ENCODE results near the gene NAT14.

DNA sequence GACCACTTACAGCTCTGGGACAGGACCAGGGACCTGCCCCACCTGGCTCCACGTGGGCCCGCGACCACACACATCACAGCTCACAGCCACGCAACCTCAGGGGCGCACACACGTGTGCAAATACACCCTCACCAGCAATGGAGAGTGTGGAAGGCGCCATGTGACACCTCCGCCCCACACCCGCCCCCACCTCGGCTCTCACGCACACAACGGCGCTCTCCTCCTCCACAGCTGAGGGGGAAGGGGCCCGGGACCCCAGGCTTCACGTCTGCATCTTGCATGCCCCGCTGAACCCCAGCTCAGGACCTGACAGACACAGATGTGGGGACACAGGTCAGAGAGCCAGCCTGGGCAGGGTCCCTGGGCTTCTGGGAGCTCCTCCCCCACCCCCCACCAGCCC, 35.5 kb upstream of the NAT14 start:
- TF ChIP-seq, protein P1, sequence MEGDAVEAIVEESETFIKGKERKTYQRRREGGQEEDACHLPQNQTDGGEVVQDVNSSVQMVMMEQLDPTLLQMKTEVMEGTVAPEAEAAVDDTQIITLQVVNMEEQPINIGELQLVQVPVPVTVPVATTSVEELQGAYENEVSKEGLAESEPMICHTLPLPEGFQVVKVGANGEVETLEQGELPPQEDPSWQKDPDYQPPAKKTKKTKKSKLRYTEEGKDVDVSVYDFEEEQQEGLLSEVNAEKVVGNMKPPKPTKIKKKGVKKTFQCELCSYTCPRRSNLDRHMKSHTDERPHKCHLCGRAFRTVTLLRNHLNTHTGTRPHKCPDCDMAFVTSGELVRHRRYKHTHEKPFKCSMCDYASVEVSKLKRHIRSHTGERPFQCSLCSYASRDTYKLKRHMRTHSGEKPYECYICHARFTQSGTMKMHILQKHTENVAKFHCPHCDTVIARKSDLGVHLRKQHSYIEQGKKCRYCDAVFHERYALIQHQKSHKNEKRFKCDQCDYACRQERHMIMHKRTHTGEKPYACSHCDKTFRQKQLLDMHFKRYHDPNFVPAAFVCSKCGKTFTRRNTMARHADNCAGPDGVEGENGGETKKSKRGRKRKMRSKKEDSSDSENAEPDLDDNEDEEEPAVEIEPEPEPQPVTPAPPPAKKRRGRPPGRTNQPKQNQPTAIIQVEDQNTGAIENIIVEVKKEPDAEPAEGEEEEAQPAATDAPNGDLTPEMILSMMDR (optimal IDR thresholded peaks at IDR 0.05 in 1 of 3, IDR thresholded peaks at IDR 0.05 in 1 of 3, conservative IDR thresholded peaks at IDR 0.05 in 1 of 3; ENCODE audit: extremely low read depth in 1 of 3, insufficient read depth in 2 of 3, low read length in 3 of 3): no peak
- TF ChIP-seq EZH2 (IDR thresholded peaks at IDR 0.05; ENCODE audit: low read length): no peak

Measured in keratinocyte (primary cell).